HCEC 1CT (cell line): ENCODE results near the gene PDZD2.
"Not testable (repeated sequence)": the region's sequence is repeated elsewhere in the genome, so short reads cannot be mapped to it uniquely, and the experiment has no call there.

Experiments used
- DNase-seq: peaks from one replicate; pipeline ENCODE4 v3.0.0-alpha.2; 2017

Gene PDZD2

GRCh38 chr5:31638748-31639418 is at the start of gene PDZD2:
Gene PDZD2, plus strand, starts transcription at chr5:31639131.
- DNase-seq, result peak; percentile 48

- DNase-seq, result no peak
Measured at GRCh38 chr5:31593665-31594064, 45.3 kb upstream of the PDZD2 start.

DNA sequence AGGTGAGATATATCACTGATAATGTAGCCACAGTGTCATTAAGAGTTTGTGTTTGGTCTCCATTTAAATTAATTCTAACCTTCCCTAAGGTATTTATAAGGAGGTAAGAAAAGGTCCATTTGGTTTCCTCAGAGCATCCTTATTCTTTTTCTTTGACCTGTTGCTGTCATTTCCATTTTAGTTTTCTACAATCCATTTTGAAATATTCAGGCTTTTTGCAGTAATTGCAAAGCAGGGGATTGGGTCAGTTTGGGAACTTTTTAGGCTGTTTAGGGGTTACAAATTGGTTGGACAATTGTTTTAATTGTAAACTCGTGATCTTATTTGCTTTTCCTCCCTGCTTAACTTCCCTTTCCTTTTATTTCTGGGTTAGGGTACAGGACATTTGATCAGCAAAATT is 42.6 kb upstream of the PDZD2 start:
- no peak for DNase-seq

GRCh38 chr5:31598640-31599611 is 40.0 kb upstream of the PDZD2 start:
- no peak for DNase-seq

GRCh38 chr5:31602305-31602704 is 36.6 kb upstream of the PDZD2 start:
- not testable (repeated sequence) for DNase-seq

- no peak for DNase-seq
Measured at GRCh38 chr5:31604240-31604639, 34.7 kb upstream of the PDZD2 start.

DNA sequence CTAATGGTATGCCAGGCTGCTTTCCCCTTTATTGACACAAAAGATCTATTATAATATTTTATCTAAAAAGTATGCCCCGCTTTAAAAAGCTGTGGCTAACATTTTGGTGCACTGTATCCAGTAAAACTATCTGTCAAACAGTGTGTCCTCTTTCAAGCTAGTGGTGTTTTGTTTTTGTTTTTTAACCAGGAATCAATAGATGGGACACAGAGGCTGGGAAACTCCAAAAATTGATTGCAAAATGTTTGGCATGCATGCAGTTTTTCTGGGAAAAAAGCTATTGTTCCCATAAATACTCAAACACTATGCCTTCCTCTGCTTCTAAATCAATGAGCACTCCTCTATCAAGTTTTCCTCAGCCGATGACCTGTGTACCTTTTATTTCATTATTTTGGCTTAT is 34.3 kb upstream of the PDZD2 start:
- DNase-seq, result no peak

- DNase-seq, result no peak
Measured at GRCh38 chr5:31605920-31606319, 33.0 kb upstream of the PDZD2 start.

DNA sequence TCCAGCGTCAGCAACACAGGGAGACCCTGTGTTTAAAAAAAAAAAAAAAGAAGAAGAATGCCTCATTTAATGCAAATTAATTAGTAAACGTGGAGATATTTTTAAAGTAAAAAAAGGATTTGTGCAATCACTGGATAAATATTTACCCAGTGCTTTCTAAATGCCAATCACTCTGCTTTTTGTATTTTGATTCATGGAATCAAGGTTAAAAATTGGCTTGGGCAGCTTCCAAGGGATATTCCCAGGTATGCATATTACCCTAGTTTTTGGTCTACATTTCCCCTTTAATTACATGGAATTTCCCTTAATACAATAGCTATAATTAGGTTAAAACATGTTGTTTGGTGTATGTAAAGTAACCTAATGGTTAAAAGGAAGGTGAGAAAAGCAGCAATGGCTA is 31.4 kb upstream of the PDZD2 start:
- DNase-seq, result no peak

- DNase-seq, result no peak
Measured at GRCh38 chr5:31611002-31611401, 27.9 kb upstream of the PDZD2 start.

GRCh38 chr5:31613651-31614050 is 25.3 kb upstream of the PDZD2 start:
- no peak for DNase-seq

DNA sequence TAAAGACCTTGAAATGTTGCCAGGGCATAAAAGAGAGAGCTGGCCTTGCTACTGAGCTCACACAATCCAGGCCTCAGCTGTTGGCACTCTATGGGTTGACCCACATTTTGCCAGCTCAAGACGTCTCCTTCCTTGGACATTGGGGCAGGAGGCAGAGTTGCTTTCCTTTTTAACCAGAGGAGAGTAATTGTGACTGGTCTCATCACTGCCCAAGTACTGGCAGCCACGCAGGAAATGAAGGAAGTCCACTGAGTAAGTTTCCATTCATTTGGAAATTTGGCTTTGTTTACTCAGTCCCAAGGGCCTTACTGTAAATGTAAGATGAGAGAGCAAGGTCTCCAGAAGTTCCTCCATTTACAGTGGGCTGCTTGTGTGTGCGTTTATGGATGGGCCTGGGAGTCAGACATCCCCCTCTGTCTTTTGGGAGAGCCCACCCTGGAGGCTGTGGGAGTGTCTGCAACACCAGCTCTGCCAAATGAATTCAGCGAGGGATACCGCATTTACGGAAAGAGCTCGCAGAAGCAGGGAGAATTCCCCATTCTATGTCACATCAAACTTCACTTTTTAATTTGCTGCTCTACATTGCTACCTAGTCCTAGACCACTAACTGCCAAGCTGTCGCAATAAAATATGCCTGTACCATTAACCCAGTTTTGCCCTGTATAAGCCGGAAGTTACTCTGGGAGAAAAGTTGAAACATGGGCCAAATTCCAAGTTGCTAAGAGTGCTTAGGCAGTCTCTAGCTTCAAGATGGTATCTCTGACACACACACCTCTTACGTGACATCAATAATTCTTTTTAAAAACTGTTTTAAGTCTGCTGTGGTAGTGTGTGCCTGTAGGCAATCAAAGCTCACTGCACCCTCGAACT is 24.5 kb upstream of the PDZD2 start:
- no peak for DNase-seq

DNA sequence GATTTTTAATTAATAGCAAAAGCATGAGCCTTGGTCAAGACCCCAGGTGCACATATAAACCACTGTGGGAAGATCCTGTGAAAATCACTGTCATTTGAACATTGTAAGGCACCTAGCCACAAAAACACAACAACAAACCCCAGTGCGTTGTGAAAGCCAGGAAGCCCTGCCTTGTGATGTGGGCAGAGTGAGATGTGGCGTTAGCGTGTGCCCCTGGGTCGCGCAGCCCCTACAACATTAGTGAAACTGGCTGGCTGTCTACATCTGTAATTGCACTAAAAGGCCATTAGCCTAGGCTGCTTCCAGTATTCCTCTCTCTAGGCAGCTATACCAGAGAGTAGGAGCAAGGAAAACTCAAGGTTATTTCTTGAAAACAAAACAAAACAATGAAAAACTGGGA is 21.1 kb upstream of the PDZD2 start:
- DNase-seq, result no peak

DNA sequence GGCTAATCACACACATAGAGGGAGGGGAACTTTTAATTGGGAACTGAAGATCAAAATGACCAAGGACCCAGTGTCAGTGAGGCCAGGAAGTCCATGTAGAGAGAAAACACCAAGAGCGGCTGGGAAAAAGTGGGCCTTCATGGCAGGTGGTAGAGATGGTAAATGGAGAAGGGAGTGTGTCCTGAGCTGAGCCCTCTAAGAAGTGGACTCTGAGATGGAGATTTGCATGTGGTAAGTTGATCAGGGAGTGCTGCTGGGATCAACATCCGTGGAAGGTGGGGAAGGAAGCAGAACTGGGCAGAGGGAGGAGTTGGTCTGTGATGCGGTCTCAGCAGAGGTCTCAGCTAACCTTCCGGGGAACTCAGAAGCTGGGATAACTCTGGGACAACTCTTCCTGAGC is 18.9 kb upstream of the PDZD2 start:
- no peak for DNase-seq

- DNase-seq, result no peak
Measured at GRCh38 chr5:31623249-31623648, 15.7 kb upstream of the PDZD2 start.

GRCh38 chr5:31625394-31625793 is 13.5 kb upstream of the PDZD2 start:
- no peak for DNase-seq

GRCh38 chr5:31626156-31626555 is 12.8 kb upstream of the PDZD2 start:
- DNase-seq, result no peak

DNA sequence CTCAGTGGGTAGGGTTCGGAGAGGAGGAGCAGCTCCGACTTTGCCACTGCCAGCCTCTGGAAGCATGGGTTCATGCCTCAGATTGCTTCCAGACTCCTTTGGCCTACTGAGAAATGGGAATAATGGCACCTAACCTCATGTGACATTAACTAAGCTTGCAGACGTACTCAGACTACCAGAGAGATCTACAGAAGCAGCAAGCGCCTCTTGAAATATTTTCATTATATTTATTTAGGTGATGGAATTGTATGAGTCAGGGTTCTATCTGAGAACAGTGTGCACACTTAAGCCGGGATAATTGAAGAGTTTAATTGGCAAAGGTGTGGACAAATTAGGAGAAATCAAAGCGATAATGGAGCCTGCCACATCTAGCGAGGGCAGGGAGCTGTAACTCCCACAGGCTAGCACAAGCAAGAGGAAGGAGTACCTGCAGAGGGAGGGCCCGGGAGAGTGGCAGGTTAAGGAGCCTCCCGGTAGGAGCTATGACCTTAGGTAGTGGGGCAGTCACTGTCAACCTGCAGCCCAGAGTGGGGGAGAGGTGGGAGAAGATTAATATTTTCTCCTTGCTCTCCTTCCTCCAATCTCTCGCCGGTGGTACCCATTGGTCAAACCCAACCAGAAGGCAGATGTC is 12.2 kb upstream of the PDZD2 start:
- DNase-seq, result no peak

GRCh38 chr5:31630931-31631330 is 8.0 kb upstream of the PDZD2 start:
- no peak for DNase-seq

- no peak for DNase-seq
Measured at GRCh38 chr5:31632460-31632859, 6.5 kb upstream of the PDZD2 start.

DNA sequence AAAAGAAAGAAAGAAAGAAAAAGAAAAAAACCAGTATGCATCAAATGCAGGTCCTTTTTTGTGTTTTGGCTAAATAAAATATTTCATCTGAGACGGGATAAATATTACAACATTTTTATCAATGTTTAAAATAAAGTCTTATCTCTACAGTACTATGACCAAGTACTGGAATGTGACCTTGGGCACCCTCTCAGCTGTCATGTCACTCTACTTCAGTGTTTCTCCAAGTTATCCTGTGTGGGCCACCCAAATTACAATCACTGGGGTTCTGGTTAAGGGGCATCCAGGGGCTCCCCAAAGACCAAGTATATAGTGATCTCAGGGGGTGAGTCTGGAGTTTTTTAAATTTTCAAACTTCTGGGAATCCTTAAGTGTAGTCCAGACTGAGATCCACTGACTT is 3.5 kb upstream of the PDZD2 start:
- no peak for DNase-seq

DNA sequence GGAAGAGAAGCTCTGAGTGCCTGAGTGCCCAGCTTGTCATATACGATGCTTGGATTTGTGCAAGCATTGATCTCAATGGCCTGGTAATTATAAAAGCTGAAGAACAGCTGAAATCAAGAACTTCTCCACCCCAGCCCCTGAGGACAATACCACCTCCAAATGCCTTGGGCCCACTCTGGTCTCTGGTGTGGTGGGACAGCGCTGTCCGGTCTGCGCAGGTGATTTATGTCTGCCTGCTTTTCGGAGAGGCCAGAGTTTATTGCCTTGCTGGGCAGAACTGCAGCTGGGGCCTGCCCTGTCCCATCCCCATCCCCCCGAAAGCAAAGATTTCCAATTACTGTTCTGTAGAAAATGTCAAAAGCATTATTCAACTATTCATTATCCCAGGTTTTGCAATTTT is 1.1 kb upstream of the PDZD2 start:
- DNase-seq, result no peak

- no peak for DNase-seq
Measured at GRCh38 chr5:31638345-31638744, 586 bp upstream of the PDZD2 start.
